Skeletal muscle cell (primary cell): Measurements from ENCODE around the gene C19orf44.
"Not testable (repeated sequence)": the region's sequence is repeated elsewhere in the genome, so short reads cannot be mapped to it uniquely, and the experiment has no call there.

Source experiments
- DNase-seq: peaks from one replicate; pipeline ENCODE4 v3.0.0-alpha.2; 2010; ENCODE audit warnings: low read depth
- H3K4me3 ChIP-seq: 2 replicates; pipeline ENCODE4 v1.5.1; 2011; ENCODE audit warnings: low read depth, mild to moderate bottlenecking, control low read depth, low read length, moderate library complexity

The C19orf44 gene

DNA sequence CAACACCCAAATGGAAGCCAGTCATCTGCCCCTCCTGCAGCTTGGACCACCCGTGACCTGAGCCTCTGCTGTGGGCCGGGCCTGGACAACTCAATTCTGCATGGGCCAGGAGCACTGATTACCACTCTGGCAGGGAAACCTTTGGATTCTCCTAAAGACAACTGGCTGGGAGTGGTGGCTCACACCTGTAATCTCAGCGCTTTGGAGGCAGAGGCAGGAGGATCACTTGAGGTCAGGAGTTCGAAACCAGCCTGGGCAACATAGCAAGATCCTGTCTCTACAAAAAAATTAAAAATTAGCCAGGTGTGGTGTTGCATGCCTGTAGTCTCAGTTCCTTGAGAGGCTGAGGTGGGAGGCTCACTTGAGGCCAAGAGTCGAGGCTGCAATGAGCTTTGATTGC is 31.0 kb upstream of the C19orf44 start:
- no peak overlapping the region for H3K4me3 ChIP-seq

DNA sequence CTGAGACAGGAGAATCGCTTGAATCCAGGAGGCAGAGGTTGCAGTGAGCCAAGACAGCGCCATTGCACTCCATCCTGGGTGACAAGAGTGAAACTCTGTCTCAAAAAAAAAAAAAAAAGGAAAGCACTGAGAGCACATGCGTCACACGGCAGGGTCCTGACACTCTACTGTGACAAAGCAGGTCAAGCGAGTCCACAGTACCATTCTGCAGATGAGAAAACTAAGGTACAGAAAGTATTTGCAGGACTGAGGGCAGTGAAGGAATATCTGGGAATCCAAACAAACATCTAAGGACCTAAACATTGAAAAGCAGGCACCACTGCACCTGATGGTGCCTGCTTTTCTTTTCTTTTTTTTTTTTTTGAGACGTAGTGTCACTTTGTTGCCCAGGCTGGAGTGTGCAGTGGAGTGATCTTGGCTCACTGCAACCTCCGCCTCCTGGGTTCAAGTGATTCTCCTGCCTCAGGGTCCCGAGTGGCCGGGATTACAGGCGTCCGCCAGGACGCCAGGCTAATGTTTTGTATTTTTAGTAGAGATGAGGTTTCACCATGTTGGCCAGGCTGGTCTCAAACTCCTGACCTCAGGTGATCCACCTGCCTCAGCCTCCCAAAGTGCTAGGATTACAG is 29.3 kb upstream of the C19orf44 start:
- H3K4me3 ChIP-seq, DNase-seq: not testable (repeated sequence)

More for the DNA sequence above, 31.0 kb upstream of the C19orf44 start:
- DNase-seq, result no peak

- H3K4me3 ChIP-seq, result no peak overlapping the region
- no peak for DNase-seq
Observed at GRCh38 chr19:16467581-16467980, 28.6 kb upstream of the C19orf44 start.

DNA sequence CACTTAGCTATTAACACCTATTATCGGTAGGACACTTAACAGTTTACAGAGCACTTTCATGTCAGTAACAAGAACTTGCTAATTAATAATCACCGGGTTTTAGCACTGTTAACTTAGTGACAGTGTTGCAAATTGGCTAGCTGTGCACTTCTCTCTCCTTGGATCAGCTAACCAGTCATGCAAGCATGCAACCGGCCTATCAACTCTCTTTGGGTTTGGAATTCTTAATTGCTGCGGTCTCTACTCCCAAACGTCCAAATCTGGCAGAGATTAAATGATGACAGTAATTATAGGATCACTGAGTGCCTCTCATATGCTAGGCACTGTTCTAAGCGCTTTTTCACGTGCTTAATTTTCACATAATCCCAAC is 25.7 kb upstream of the C19orf44 start:
- no peak for DNase-seq
- peak overlapping the region; percentile 78 for H3K4me3 ChIP-seq

DNA sequence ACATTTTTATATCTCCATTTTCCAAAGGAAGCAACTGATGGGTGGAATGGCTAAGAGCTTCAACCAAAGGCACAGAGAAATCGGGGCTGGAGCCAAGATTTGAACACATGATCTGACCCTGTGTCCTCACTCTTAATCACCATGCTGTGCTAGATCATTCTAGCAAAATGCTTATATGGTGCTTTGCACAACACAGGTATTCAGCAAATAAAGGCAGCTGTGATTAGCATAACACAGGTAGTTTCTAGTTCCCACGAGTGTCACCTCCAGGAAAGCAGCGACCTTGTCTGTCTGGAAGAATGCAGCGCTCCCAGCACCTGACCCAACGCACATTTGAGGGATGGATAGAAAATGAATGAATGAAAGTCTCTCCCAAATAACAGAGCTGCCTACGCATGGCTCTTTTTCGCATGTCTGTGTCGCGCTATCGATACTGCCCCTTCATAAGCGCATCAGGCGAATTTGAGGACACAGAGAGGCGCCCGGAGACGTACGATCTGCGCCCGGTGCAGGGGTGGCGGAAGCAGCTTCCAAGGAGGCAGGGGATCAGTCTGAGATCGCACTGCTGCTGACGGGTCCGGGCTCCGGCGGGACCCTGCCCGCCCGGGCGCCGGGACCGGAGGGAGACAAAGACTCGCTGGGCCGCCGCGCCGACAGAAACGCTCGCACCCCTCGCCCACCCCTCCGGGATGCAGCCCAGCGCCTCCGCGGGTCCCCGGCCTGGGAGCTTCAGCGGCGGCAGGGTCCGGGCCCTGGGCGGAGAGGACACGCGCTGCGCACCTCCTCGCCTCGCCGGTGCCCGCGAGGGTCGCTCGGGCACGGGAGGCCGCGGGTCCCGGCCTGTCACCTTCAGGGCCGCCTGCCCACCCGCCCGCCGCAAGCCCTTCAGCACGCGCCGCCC is 25.0 kb upstream of the C19orf44 start:
- DNase-seq, result peak; percentile 11
- H3K4me3 ChIP-seq, result peak overlapping the region; percentile 78

DNA sequence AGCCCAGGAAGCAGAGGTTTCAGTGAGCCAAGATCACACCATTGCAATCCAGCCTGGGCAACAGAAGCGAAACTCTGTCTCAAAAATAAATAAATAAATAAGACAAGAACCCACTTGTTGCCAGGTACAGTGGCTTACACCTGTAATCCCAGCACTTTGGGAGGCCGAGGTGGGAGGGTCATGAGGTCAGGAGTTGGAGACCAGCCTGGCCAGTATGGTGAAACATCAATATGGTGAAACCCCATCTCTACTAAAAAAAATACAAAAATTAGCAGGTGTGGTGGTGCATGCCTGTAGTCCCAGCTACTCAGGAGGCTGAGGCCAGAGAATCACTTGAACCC is 23.7 kb upstream of the C19orf44 start:
- peak overlapping the region; percentile 58 for H3K4me3 ChIP-seq
- not testable (repeated sequence) for DNase-seq

DNA sequence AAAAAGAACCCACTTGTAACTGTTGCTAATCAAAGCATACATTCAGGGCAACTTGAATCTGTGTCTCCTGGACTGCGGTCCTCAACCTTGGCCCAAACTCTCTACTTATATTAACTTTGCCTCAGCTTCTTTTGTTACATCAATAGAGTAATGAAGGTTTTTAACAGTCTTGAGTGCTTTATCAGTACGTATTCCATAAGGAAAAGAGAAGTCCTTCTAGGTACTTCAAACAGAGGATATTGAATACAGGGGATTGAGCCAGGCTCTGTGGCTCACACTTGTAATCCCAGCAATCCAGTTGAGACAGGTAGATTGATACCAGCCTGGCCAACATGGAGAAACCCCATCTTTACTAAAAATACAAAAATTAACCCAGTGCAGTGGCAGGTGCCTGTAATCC is 23.2 kb upstream of the C19orf44 start:
- no peak overlapping the region for H3K4me3 ChIP-seq
- no peak for DNase-seq

- no peak for DNase-seq
- no peak overlapping the region for H3K4me3 ChIP-seq
Observed at GRCh38 chr19:16473875-16474392, 22.3 kb upstream of the C19orf44 start.

DNA sequence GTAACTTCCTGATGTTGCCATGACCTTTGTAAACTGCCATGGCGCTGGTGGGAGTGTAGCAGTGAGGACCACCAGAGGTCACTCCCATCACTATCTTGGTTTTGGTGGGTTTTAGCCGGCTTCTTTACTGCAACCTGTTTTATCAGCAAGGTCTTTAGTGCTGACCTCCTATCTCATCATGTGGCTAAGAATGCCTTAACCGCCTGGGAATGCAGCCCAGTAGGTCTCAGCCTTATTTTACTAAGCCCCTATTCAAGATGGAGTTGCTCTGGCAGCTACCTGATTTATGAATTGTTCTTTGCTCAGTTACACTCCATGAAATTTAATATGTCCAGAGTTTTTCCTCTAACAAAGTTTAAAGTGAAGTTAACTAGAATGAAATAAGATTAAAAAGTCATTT is 19.8 kb upstream of the C19orf44 start:
- H3K4me3 ChIP-seq, result no peak overlapping the region
- DNase-seq, result no peak

GRCh38 chr19:16477311-16477710 is 18.9 kb upstream of the C19orf44 start:
- no peak for DNase-seq
- H3K4me3 ChIP-seq, result no peak overlapping the region

GRCh38 chr19:16482745-16483144 is 13.4 kb upstream of the C19orf44 start:
- DNase-seq, result no peak
- H3K4me3 ChIP-seq, result no peak overlapping the region

- not testable (repeated sequence) for H3K4me3 ChIP-seq, DNase-seq
Observed at GRCh38 chr19:16486476-16486875, 9.7 kb upstream of the C19orf44 start.

GRCh38 chr19:16496613-16496983 is 404 bp downstream of the C19orf44 start:
- DNase-seq, result peak; percentile 7
- peak overlapping the region; percentile 84 for H3K4me3 ChIP-seq

DNA sequence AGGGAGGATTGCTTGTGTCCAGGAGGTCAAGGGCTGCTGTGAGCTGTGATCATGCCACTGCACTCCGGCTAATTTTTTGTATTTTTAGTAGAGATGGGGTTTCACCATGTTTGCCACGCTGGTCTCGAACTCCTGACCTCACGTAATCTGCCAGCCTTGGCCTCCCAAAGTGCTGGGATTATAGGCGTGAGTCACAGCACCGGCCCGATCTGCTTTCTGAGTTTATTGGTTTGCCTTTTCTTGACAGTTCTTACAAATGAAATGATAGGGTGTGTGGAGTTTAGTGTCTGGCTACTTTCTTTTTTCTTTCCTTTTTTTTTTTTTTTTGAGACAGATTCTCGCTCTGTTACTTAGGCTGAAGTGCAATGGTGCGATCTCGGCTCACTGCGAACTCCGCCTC is 848 bp downstream of the C19orf44 start:
- no peak for DNase-seq
- H3K4me3 ChIP-seq, result peak overlapping the region; percentile 84

DNA sequence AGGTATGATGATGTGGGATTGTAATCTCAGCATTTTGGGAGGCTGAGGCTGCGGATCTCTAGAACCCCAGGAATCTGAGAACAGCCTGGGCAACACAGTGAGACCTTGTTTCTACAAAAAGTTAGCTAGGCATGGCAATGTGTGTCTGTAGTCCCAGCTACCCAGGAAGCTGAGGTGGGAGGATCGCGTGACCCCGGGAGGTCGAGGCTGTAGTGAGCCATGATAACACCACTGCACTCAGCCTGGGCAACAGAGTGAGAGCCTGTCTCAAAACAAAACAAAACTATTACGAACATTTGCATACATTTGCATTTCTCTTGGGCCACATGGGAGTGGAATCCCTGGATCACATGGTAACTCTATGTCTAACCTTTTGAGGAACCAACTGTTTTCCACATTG is 1.6 kb downstream of the C19orf44 start:
- no peak for DNase-seq
- no peak overlapping the region for H3K4me3 ChIP-seq

DNA sequence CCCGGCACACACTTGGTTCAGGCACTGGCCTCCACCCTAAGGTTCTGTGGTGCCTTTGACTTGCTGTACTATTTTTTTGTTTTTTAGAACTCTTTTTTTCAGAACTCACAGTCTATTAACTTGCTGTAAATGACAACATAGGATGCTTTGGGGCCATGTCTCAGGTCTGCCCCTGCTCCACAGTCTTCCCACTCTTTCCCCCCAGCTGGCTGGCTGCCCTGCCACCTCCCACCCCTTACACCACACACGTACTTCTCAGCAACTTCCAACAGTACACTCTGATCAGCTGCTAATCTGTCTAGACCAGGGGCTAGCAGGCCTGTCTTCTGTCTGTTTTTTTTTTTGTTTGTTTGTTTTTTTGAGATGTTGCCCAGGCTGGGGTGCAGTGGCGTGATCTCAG is 8.1 kb downstream of the C19orf44 start:
- no peak for DNase-seq
- H3K4me3 ChIP-seq, result no peak overlapping the region

DNA sequence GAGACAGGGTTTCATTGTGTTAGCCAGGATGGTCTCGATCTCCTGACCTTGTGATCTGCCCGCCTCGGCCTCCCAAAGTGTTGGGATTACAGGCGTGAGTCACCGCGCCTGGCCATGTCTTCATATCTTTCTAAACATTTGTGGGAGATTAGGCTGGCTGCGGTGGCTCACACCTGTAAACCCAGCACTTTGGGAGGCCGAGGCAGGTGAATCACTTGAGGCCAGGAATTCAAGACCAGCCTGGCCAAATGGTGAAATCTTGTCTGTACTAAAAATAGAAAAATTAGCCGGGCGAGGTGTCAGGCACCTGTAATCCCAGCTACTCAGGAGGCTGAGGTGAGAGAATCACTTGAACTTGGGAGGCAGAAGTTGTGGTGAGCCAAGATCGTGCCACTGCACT is 10.0 kb downstream of the C19orf44 start:
- not testable (repeated sequence) for DNase-seq, H3K4me3 ChIP-seq

DNA sequence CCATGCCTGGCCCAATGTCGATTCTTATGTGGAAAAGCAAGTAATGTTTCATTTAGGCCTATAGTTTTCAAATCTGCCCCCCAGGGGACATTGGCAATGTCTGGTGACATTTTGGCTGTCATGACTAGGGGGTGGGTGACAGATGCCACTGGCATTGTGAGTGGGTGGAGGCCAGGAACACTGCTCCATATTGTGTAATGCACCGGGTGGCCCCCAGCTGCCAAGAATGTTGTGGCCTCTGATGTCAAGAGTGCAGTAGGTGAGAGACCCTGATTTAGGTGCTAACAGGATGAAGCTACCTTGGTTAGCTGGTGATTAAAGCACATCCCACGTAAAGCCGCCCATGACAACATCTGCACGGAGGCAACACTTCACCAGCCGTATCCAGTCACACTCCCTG is 10.8 kb downstream of the C19orf44 start:
- no peak for DNase-seq
- no peak overlapping the region for H3K4me3 ChIP-seq

GRCh38 chr19:16508546-16508945 is 12.4 kb downstream of the C19orf44 start:
- DNase-seq, result no peak
- H3K4me3 ChIP-seq, result no peak overlapping the region

GRCh38 chr19:16509141-16510061 is 13.2 kb downstream of the C19orf44 start:
- H3K4me3 ChIP-seq, result no peak overlapping the region
- no peak for DNase-seq
